NT2/D1 (cell line): ENCODE measurements around the gene CDK5RAP2.

Source experiments
- DNase-seq: peaks from one replicate; pipeline ENCODE4 v3.0.0-alpha.2; 2011; ENCODE audit warnings: low read depth, low spot score
- H3K27me3 ChIP-seq: 2 replicates; pipeline ENCODE4 v1.6.0; 2011; ENCODE audit warnings: mild to moderate bottlenecking; ENCODE audit not compliant: insufficient read length, insufficient read depth
- H3K36me3 ChIP-seq: 2 replicates; pipeline ENCODE4 v1.6.1; 2011; ENCODE audit warnings: mild to moderate bottlenecking, low read length, mixed read lengths; ENCODE audit not compliant: insufficient read depth, insufficient read length
- H3K4me1 ChIP-seq: 2 replicates; pipeline ENCODE4 v1.5.1; 2011; ENCODE audit not compliant: insufficient read depth, insufficient read length
- H3K4me3 ChIP-seq: 2 replicates; pipeline ENCODE4 v1.5.1; 2011; ENCODE audit warnings: low read depth; ENCODE audit not compliant: insufficient read length
- H3K9ac ChIP-seq: 2 replicates; pipeline ENCODE4 v1.6.0; 2011; ENCODE audit warnings: low read depth; ENCODE audit not compliant: insufficient read length
- H3K9me3 ChIP-seq: 2 replicates; pipeline ENCODE4 v1.5.1; 2011; ENCODE audit warnings: mild to moderate bottlenecking, low read length; ENCODE audit not compliant: insufficient read depth
- SUZ12 ChIP-seq: IDR thresholded peaks from 2 replicates; pipeline ENCODE4 v1.6.1; 2011; ENCODE audit not compliant: insufficient read length, insufficient read depth; ENCODE audit errors: extremely low read depth
- YY1 ChIP-seq: IDR thresholded peaks from 2 replicates; pipeline ENCODE4 v1.6.1; 2011; ENCODE audit not compliant: insufficient read length, insufficient read depth
- ZNF274 ChIP-seq: IDR thresholded peaks from 2 replicates; pipeline ENCODE4 v1.6.1; 2011; ENCODE audit warnings: mild to moderate bottlenecking, low read depth, low read length

Gene CDK5RAP2

DNA sequence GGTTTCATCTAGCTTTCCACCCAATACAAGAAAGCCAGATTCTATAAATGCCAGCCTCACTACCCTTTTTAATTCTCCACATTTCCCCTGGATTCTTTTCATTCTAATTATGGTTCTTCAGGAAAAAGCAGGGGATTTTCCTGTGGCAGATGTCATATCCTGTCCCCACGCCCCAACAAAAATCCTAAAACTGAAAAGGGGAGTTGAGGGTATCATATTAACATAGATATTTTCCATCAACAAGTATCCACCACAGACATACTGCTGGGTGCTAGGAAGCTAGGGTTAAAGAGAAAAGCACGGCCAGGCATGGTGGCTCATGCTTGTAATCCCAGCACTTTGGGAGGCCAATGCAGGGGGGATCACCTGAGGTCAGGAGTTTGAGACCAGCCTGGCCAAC lies 38.0 kb downstream of the CDK5RAP2 start:
- TF ChIP-seq YY1 (no peak), SUZ12 (no peak), ZNF274 (no peak)
- Histone ChIP-seq H3K4me3 (no peak overlapping the region), H3K9me3 (no peaks in the 10 kb centered on the region), H3K9ac (no peak overlapping the region), H3K36me3 (peaks cover 69% of the 10 kb centered on the region), H3K4me1 (no peaks in the 10 kb centered on the region), H3K27me3 (no peaks in the 10 kb centered on the region)
- no peak for DNase-seq

DNA sequence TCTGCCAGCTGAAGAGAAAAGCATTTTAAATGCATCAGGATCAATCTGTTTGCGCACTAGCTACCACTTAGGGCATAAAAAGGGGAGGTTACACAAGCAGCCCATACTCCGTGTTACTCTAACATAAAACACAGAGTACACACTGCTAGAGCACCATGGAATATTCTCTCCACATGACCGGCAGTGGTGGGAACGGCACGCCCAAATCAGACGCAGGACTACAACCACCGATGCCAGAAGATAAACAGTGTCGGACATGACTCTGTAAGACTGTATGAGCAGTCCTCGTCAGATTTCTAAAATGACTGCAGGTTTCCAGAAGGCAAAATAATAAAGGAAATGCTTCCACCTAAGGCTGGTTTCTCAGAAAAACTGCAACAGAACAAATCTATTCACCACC lies 40.0 kb downstream of the CDK5RAP2 start:
- no peak for DNase-seq
- Histone ChIP-seq H3K4me1 (no peaks in the 10 kb centered on the region), H3K4me3 (no peak overlapping the region), H3K36me3 (peaks cover 74% of the 10 kb centered on the region), H3K27me3 (no peaks in the 10 kb centered on the region), H3K9me3 (no peaks in the 10 kb centered on the region), H3K9ac (no peak overlapping the region)
- TF ChIP-seq ZNF274: no peak
- no peak for TF ChIP-seq SUZ12
- no peak for TF ChIP-seq YY1

DNA sequence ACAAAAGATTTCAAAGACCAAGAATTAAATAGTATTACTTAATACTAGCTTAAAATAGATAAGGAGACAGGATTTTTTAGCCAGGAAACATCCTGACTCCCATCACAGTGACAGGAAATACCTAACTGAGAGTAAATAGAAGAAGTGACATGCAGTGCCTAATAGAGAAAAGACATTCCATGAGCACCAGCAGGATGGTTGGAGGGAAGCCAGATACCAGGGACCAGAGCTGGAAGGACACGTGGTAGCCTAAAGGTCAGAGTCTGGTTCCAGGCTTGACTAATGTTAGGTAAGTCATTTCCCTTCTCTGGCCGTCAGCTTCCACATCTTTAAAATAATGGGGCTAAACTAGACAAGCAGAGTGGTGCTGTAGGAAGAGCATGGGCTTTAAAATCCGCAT lies 41.6 kb downstream of the CDK5RAP2 start:
- Histone ChIP-seq H3K9ac (no peak overlapping the region), H3K4me1 (no peaks in the 10 kb centered on the region), H3K9me3 (no peaks in the 10 kb centered on the region), H3K27me3 (no peaks in the 10 kb centered on the region), H3K4me3 (no peak overlapping the region), H3K36me3 (peaks cover 74% of the 10 kb centered on the region)
- no peak for DNase-seq
- TF ChIP-seq ZNF274 (no peak), YY1 (no peak), SUZ12 (no peak)

DNA sequence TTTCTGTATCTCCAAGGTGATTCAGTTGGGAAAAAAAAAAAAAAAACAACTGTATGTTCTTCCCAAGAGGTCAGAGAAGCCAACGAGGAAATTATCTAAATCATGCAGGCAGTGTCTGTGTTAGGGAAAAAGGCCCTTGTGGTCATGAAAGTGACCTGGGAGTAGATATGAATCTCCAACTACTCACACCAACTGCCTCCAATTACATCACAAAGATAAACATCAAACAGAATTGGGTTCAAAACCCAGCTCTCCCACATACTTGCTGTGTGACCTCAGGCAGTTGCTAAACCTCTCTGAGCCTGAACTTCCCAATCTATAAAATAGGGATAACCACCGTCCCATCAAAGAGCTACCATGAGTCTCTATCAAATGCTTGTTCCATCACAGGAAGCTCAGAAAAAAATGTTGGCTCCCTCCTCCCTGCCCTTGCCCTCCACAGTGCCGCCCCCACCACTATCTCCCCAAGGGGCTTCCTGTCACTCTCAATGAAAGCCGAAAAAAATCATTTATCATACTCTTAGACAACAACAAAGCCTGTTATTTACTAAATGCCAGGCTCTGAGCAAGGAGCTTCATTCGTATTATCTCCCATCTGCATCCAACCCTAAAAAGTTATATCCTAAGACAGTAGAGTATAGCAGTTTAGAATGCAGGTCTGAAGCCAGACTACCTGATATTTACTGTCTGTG lies 42.9 kb downstream of the CDK5RAP2 start:
- H3K36me3 ChIP-seq: peaks cover 77% of the 10 kb centered on the region

DNA sequence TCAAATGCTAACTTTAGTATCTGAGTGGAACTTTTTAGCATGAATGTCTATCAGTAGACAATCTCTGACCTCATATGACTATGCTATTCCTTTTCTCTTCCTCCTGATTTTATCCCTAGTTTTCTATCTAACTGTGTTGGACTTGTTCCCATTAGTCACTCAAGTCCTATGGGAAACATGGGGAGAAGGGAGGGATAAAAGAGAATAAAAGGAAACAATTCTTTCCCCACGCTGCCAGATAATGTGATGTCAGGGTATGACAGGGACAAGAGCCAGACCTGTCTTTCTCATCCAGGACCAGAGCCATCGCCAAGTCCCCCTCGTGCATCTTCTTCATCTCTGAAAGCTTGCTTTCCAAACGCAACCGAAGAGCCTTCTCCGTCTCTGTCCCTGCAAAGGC lies 43.9 kb downstream of the CDK5RAP2 start:
- H3K4me1 ChIP-seq: no peaks in the 10 kb centered on the region
- TF ChIP-seq ZNF274 (no peak), SUZ12 (no peak), YY1 (no peak)
- peaks cover 79% of the 10 kb centered on the region for H3K36me3 ChIP-seq
- DNase-seq: no peak
- H3K9ac ChIP-seq: no peak overlapping the region
- H3K4me3 ChIP-seq: no peak overlapping the region
- H3K9me3 ChIP-seq: no peaks in the 10 kb centered on the region
- no peaks in the 10 kb centered on the region for H3K27me3 ChIP-seq

More for the DNA sequence above, 42.9 kb downstream of the CDK5RAP2 start:
- Histone ChIP-seq H3K27me3 (no peaks in the 10 kb centered on the region), H3K4me3 (no peak overlapping the region), H3K9me3 (no peaks in the 10 kb centered on the region), H3K4me1 (no peaks in the 10 kb centered on the region), H3K9ac (no peak overlapping the region)
- TF ChIP-seq ZNF274 (no peak), SUZ12 (no peak), YY1 (no peak)
- DNase-seq: no peak

DNA sequence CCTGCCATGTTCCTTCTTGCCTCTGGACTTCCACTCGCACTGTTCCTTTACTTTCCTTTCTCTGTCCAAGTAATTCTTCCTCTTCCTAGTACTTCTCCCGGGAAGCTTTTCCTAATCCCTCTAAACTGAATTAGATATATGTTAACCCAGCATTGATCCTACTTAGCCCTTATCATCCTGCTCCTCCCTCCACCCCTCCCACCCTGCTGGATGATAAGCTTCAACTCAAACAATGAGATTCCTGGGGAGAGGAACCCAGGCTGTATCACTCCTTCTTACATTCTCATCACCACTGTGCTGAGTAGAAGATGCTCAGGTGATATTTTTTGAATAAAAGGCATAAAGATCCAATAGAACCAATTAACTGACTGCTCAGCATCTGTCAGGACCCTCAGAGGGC lies 45.7 kb downstream of the CDK5RAP2 start:
- peaks cover 80% of the 10 kb centered on the region for H3K36me3 ChIP-seq
- no peak for DNase-seq
- peaks cover 4% of the 10 kb centered on the region for H3K4me1 ChIP-seq
- no peaks in the 10 kb centered on the region for H3K9me3 ChIP-seq
- TF ChIP-seq SUZ12: no peak
- no peak for TF ChIP-seq YY1
- TF ChIP-seq ZNF274: no peak
- no peaks in the 10 kb centered on the region for H3K27me3 ChIP-seq
- H3K9ac ChIP-seq: no peak overlapping the region
- no peak overlapping the region for H3K4me3 ChIP-seq

DNA sequence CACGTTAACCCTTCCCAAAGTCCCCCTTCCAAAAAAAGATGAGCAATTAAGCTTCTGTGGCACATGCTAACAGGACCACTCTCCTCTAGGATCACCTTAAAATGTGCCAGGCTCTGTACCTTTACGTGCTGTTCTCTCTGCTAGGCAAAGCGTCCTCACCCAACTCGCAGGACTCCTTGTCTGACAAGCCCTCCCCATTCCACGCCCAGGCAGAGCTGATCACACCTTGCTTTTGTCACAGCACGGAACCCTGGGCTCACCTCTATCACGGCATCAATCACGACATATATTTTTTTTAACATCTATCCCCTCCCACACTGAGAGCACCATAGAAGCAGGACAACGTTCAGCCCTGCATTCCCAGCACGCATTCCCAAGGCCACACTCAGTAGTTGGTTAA lies 47.1 kb downstream of the CDK5RAP2 start:
- no peaks in the 10 kb centered on the region for H3K27me3 ChIP-seq
- peaks cover 80% of the 10 kb centered on the region for H3K36me3 ChIP-seq
- H3K4me3 ChIP-seq: no peak overlapping the region
- peaks cover 6% of the 10 kb centered on the region for H3K4me1 ChIP-seq
- H3K9ac ChIP-seq: no peak overlapping the region
- TF ChIP-seq ZNF274 (no peak), YY1 (no peak), SUZ12 (no peak)
- no peak for DNase-seq
- H3K9me3 ChIP-seq: no peaks in the 10 kb centered on the region
